ENCODE measurements around the gene PANX3.

PANX3 gene

DNA sequence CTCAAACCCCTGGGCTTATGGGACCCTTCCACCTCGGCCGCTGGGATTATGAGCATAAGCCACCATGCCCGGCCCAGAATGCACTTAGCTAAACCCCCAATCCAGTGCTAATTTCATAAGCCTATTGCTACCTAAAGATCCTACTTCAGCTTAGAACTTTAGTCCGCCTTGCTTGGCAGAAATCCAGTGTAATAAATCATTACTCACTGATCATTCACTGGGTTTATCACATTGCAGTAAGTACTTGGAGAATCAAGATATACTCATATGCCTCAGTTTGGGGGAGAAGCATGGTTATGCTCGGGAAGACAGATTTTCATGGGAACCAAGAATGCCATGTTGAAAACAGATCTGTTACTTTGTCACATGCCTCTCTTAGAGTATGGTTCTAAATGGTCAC is 7.6 kb downstream of the PANX3 start:
- DNase-seq (ENCODE audit: low read depth): no peak

DNA sequence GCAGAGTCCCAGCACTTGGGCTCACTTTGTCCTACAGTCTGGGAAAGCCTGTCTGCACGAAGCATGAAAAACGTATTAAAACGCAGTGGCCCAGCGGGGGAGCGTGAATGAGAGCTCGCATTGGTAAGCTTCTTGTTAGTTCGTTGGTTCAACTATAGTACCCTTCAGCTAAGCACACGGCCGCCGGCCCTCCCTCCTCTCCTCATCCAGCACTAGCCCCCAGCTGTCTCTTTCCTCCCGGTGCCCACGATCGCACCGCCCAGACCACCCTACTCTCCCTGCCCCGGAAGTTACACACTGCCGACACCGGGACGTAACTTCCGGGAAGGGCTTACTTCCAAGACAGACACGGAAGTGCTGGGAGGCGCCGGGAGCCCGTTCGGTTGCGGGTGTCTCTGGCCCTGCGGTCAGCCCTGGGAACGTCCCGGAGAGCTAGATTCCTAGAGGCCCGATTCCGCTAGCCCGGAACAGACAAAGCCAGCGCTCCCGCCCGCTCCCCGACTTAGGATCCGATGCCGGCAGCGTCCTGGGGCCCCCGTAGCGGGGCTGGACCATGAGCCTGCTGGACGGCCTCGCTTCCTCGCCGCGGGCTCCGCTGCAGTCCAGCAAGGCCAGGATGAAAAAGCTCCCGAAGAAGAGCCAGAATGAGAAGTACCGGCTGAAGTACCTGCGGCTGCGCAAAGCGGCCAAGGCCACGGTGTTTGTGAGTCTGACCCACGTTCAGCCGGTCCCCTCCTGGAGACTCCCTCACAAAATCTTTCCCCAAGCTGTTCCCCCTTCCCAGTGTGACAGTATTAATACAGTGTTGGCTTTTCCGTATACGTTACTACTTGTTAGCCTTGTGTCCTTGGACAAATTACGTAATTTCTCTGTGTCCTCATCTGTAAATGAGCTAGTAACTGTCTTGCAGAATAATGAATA is 11.6 kb downstream of the PANX3 start, which contains the start of gene TBRG1:
Gene TBRG1 (plus strand): TSS at position 334 of the 921 bp plus-strand sequence. CDS start 220 bp downstream, at position 554.
- peak; percentile 80 for DNase-seq (ENCODE audit: low read depth)

DNA sequence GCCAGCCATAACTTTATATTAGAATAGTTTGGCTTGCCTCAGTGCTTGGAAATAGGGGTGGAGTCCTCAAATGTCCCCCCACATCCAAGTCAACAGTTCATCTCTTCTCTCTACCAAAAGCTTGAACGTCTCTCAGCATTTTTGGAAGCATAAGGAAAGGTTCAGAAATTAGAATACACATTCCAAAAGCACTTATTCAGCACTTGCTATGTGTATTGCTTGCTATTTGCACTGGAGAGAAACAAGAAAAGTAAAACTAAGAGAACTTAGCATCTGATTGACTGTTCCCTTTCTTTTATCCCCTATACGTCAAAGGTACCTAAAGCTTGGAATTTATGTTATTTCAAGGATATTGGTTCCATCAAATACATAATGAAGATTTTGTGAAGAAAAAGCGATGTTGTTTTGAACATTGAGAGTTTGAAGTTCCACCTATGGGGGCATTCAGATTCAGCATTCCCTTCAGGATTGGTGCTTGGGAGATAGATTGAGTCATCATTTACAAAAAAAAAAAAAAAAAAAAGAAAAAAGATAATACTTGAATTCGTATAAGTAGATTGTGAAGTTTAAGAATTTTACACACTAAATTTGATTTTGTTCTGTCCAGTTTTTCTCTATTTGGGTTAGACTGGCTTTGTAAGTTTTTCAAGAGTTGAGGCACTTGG is 12.8 kb downstream of the PANX3 start:
- no peak for DNase-seq (ENCODE audit: low read depth)

DNA sequence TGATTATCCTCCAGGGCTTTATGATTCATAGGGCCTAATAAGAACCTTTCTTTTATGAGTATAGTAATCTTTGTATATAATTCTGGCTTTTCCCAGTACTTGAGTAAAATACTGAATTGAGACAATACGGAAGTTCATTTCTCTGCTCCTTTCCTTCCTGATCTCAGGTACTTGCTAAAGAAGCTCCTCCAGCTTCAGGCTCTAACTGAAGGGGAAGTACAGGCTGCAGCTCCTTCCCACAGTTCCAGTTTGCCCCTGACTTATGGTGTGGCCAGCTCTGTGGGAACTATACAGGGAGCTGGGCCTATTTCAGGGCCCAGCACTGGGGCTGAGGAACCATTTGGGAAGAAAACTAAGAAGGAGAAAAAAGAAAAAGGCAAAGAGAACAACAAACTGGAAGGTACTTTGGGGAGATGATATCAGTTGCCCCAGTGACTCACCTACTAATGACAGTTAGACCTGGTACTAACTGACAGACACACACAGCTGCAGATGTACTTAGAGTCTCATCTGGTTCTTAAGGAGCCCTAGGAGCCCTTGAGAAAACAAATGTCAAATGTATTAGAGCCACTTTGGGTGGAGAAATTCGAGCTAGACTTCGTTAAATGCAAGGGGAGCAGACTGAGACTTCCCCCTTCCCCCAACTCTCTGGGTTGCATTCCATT is 14.4 kb downstream of the PANX3 start:
- DNase-seq (ENCODE audit: low read depth): no peak

DNA sequence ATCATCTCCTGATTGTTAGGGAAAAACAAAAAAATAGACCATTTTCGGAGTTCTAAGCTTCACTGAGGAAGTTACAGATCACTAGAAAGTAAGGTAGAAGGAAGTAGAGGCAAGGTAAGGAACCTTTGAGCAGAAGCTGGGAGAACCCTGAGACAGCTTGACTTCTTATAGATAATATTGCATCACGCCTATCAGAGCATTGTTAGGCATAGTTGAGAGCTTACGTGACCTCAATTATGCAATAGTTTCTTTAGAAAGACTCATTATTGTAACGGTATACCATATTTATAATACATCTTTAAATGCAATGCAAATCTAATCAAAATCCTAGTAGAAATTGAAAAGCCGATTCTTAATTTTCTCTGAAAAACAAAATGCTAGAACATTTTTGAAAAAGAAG is 16.3 kb downstream of the PANX3 start:
- DNase-seq (ENCODE audit: low read depth): no peak

DNA sequence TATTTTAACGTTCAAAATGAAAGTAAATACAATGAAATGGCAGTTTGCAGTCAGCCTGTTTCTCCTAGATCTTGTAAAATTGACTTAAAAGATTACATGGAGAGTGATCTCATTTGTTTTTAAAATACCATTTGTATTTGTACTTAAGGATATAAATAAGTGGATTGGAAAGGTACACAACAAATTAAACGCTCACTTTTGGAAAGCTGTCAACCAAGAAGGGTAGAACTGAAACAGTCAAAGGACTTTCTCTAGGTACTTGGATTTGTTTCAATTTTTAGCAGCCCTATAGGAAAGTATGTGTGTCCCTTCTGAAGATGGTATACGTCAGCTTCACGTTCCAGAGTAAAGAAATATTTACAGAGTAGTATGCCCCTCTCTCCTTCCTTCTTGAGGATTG is 18.7 kb downstream of the PANX3 start:
- DNase-seq (ENCODE audit: low read depth): no peak

DNA sequence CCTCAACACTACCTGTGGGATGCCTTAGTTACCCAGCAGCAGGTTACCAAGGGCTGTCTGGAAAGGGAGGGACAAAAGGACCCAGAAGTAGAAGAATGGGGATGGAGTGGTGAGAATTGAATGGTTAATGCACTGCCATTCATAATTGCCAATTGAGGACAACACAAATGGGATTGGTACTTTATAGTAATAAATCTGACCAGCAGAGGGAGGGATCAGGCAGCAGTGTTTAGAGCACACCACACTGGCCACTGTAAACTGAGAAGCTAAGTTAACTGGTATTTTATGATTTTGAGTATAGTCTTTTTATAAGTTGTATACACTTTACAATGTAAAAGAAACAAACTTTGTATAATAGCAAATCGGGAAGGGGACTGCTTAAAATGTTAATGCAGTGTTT is 22.1 kb downstream of the PANX3 start:
- no peak for DNase-seq (ENCODE audit: low read depth)

DNA sequence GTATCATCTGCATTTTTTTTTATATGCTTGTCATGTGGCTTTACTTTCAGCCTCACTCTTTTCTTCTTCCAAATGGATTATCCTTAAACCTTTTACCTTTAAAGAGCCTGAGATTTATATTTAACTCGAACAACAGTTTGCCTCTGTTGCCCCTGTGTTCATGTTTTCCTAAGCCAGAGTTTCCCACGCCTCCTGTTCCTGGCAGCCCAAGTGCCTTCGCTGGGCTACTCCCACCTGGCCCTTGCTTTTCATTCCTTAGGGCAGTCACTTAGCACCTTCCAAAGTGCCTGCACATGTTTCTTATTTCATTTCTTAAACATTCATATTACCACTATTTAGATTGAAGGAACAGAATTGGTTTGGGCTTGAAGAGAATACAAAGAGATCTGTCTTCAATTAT is 24.7 kb downstream of the PANX3 start:
- DNase-seq (ENCODE audit: low read depth): no peak

DNA sequence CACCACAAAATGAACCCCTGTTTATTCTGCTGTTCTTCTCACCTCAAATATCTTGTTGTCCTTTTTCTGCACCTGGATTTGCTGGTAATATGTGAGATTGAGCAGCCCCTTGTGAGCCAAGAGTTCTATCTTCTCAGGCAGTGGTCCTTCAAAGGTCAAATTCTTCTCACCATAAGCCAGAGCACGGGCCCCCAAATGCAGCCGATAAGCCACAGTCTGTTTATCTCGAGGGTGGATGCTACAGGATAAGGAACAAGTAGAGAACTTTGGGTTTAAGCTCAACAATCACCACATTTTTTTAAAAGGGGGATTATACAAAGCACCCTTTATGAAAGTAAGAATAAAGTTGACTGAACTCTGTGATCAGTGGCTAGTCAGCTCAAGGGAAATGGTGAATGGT is 27.3 kb downstream of the PANX3 start:
- DNase-seq (ENCODE audit: low read depth): no peak

DNA sequence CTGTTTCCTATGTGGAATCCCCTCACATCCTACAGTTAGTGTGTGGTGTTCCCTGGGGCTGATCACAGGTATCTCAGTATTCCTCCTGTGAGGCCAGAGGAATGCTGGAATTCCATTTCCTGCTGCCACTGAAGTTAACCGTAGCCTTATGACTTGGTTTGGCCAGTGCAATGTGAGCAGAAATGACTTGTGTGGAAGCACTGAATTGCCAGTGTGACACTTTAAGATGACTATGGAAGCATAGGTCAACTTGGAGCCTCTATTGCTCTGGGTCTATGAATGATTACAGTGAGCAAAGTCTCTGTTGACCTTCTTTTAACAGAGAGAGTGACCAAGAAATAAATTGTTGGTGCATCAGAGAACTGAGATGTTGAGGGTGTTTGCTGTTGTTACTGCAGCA is 28.0 kb downstream of the PANX3 start:
- DNase-seq (ENCODE audit: low read depth): no peak

DNA sequence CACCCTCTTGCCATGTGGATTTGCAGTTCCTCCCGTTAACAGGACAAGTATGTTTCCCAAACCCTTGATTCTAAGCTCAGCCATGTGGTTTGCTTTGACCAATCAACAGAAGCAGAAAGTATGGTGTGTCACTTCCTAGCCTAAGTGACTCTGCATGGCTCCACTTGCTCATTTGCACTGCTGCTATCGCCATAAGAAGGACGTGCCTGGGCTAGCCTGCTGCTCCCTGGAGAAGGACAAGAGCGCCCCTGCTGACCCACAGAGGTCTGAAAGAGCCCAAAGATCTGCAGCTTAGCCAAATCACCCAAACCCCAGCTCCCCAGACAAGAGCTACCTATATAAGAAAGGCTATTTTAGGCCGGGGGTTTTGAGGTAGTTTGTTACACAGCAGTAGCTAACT is 29.4 kb downstream of the PANX3 start:
- no peak for DNase-seq (ENCODE audit: low read depth)

DNA sequence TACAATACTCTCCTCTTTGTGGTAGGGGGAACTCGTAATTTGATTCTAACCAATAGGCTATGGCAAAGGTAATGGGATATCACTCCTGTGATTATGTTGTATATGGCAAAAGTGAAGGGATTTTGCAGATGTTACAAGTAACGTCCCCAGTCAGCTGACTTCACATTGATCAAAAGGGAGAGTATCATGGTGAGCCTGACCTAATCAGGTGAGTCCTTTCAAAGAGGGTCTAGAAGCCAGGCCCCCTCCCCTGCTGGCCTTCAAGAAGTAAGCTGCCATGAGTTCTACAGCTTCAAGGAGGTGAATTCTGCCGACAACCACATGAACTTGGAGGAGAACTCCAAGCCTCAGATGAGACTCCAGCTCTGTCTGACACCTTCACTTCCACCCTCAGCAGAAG is 31.4 kb downstream of the PANX3 start:
- no peak for DNase-seq (ENCODE audit: low read depth)

DNA sequence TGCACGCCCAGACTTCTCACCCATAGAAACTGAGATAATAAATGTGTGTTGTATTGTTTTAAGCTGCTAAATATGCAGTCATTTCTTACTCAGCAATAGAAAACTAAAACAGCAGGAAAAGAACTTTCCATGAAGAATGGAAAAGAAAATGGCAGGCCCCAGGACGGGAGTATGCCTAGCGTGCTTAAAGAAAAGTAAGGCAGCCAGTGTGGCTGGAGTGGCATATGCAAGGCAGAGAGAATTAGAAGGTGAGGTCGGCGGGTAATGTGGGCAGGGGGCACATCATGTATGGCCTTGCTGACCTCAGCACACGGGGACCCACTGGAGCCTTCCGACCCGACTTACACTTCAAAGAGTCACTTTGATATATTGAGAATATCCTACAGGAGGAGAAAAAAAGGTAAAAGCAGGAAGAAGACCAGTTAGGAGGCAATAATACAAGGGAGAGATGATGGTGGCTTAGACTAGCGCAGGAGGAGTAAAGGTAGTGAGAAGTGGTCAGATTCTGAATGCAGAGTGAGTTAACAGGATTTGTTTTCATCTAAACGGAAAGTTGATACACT is 31.9 kb downstream of the PANX3 start:
- DNase-seq (ENCODE audit: low read depth): no peak

DNA sequence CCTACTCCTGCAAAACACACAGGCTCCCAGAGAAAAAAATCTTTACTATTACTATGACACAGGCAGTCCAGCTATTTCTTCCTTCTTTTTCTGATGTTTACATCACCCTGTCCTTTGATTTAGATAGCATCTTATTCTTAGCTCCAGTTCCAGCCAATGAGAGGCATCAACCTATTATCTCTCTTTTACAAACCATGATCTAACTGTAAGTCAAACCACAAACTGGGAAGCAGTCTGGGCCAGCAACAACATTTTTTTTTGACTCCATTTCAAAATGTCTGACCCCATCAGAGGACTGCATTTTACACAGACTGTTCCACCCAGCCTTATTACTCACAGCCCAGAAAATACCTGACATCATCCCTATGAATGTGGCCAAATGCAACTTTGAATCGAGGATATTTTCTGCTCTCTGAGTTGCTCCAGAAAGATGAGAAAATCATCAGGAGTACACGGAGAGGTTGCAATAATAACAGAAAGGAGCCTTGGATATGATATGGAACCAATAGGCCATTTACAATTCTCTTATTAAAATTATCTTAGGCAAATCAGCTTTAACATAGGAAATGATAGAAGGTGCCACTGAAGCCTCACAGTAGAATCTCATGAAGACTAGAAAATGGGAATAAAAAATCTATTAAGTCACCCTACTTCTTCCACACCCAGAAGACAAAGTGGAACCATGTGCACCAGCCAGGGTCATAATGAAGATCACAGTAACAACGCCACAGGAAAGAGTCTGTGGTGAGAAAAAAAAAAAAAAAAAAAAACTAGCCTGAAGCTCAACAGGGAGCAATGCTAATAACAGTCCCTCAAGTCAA is 32.6 kb downstream of the PANX3 start:
- DNase-seq (ENCODE audit: low read depth): no peak

DNA sequence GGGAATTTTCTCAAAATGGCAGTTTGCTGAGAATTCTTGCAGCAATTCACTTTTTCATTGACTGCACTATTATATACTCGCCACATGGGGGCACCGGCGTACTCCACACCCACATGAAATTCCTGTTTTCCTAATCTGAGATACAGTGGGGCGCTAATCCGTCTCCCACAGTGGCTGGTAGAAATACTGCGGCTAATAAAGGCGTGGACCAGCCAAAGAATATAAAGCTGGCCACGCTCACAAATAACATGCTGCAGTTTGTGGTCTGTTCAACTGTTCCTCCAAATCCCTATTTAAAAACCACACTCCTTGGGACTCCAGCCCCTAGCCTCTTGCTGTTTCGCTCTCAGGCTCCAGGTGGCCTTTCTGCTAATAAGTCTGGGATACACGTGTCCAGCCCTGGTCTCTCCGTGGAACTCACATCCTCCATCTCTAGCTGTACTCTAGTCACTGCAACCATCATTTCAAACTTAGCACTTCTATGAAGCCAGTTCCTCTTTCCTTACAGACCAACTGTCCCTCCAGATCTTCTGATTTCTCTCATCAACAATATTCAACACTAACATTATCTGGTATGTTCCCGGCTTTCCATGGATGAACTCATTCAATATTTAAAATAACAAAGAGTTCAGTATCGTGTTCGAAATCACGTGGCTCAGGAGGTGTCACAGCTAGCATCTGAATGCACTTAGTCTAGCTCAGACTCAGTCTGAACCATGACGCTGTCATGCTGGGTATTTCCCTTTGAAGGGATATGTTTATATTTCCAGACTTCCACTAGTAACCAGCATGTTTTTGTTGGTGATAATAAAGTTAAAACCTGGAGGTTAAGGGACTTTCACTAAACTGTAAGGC is 33.4 kb downstream of the PANX3 start:
- no peak for DNase-seq (ENCODE audit: low read depth)

DNA sequence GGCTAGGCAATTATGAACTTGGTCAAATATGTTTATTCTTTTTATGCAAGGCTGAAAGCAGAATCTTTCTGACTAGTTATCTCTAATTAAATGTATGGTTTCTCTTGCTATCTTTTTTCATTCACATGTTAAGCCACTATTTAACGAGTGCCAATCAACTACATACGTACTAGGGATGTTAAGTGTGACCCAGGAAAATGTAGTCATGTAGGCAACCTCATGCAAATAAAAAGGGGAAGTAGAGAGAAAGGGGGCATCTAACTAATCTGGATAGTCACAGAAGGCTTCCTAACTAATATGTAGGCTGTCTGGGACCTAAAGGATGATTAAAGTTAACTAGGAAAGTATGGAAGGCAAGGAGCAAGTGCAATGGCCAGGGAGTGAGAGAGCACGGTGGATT is 34.9 kb downstream of the PANX3 start:
- no peak for DNase-seq (ENCODE audit: low read depth)

DNA sequence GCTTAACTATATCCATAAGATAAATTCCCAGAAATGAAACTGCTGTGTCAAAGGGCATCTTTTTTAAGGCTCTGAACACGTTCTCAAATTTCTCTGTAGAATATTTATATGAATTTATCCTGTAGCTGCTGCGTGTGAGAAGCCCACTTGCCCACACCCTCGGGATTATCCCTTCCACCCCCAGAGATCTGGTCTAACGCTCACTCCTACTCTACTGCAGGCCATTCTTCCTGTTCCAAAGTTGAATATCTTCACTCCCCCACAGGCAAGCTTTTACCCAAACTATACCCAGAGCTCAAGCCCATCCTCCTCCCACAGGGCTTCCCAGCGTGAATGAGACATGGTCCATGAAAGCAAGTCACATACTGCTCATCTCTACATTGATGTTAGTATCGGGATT is 37.4 kb downstream of the PANX3 start:
- DNase-seq (ENCODE audit: low read depth): no peak

DNA sequence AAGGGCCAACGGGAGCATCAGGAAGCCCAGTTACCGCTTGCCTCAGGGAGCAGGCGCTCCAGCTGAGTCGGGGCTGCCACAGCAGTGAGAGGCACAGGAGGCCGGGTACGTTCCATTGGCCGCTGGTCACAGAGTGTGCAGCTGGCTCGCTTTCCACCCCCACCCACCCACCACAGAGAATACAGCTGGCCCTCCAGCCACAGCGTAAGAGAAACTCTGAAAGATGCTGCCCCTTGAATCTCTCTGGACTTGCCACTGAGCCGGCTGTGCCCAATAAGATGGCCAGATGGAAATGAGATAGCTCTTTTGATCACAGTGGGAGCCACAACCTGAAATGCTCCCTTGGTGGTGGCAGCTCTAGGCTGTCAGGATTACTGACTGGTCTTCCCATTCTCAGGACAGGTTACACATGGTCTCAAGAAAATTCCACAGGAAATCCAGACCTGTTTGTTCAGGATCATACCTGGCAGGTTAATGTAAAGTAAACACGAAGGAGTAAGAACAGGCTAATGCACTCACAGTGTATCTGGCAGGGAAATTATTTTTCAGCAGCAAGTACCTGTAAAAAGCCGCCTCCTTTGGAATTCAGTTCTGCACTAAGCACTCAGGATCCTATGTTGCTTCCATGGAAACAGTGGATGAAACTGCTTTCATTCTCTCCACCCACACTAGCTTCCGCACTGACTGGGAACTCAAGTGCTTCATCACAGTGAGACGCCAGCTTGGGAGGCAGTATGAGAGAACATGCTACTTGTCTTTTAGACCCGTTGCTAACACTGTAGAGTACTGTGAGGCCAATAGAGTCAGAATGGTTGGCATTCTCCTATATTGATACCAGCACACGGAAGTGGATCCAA is 45.8 kb downstream of the PANX3 start:
- DNase-seq (ENCODE audit: low read depth): no peak

DNA sequence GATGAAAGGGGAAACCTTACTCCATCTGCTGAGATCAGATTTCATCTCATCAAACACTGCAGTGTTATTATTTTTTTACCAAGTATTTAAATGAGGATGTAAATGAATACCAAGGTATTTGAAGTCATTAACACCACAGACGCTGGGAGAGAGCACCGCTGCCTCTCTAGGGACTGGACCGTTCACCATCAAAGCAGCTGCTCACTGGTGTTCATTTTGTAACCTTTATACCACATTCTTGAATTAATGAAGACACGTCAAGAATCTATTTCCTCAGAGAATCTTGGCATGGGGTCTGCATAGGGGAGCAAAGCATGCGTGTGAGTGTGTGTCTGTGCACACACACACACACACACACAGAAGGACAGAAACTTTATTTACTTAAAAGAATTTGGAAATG is 46.7 kb downstream of the PANX3 start:
- DNase-seq (ENCODE audit: low read depth): no peak

DNA sequence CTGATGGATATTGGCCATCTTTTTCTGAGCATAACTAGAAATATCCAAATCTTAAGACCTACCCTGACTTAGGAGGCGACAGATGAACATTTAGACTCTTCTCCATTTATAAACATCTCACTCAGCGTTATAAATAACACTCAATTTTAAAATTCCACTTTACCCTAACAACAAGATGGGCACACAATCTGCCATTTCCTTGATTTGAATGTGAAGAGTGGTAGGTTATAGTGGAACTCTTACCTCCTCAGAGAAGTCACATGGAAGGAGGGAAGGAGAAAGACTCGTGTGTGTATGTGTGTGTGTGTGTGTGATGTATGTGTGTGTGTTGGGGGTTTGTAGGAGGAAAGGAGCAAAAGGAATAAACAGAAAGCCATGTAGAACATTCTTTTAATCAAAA is 47.3 kb downstream of the PANX3 start:
- DNase-seq (ENCODE audit: low read depth): no peak
